NCI-H2227 treated with DMSO at 0.1 percent for 48 hours (cell line): ENCODE data around the gene FSHR.

Experiments
- DNase-seq: peaks from one replicate; lab custom pipeline; 2025; lab: John Stamatoyannopoulos, UW

Gene FSHR

GRCh38 chr2:49154140-49154539 is at the start of gene FSHR:
TSS of gene FSHR (minus strand) at chr2:49154515. CDS start at chr2:49154417, 98 bp downstream.
- DNase-seq: no peak

GRCh38 chr2:49199266-49199665 is 45.0 kb upstream of the FSHR start:
- DNase-seq: no peak

- no peak for DNase-seq
These were observed 40.4 kb upstream of the FSHR start for GRCh38 chr2:49194701-49195100.

GRCh38 chr2:49192036-49192435 is 37.7 kb upstream of the FSHR start:
- DNase-seq: no peak

- no peak for DNase-seq
These were observed 35.4 kb upstream of the FSHR start for GRCh38 chr2:49189512-49190225.

GRCh38 chr2:49186050-49186648 is 31.8 kb upstream of the FSHR start:
- no peak for DNase-seq

GRCh38 chr2:49178656-49179055 is 24.3 kb upstream of the FSHR start:
- DNase-seq: no peak

- DNase-seq: no peak
These were observed 22.9 kb upstream of the FSHR start for GRCh38 chr2:49177194-49177593.

- no peak for DNase-seq
These were observed 21.5 kb upstream of the FSHR start for GRCh38 chr2:49175831-49176230.

GRCh38 chr2:49174750-49175149 is 20.4 kb upstream of the FSHR start:
- no peak for DNase-seq

- no peak for DNase-seq
These were observed 12.8 kb upstream of the FSHR start for GRCh38 chr2:49167131-49167530.

- no peak for DNase-seq
These were observed 11.3 kb upstream of the FSHR start for GRCh38 chr2:49165662-49166061.

- DNase-seq: no peak
These were observed 10.4 kb upstream of the FSHR start for GRCh38 chr2:49164729-49165128.

GRCh38 chr2:49162151-49162550 is 7.8 kb upstream of the FSHR start:
- no peak for DNase-seq

- no peak for DNase-seq
These were observed 576 bp upstream of the FSHR start for GRCh38 chr2:49154891-49155290.

GRCh38 chr2:49153252-49153651 is 1.1 kb downstream of the FSHR start:
- DNase-seq: no peak

GRCh38 chr2:49152824-49153223 is 1.5 kb downstream of the FSHR start:
- no peak for DNase-seq

GRCh38 chr2:49146401-49146800 is 7.9 kb downstream of the FSHR start:
- DNase-seq: no peak

- DNase-seq: no peak
These were observed 22.5 kb downstream of the FSHR start for GRCh38 chr2:49131801-49132200.

- no peak for DNase-seq
These were observed 25.3 kb downstream of the FSHR start for GRCh38 chr2:49129034-49129433.

GRCh38 chr2:49123600-49123999 is 30.7 kb downstream of the FSHR start:
- no peak for DNase-seq

GRCh38 chr2:49122107-49122506 is 32.2 kb downstream of the FSHR start:
- DNase-seq: no peak

- DNase-seq: no peak
These were observed 41.3 kb downstream of the FSHR start for GRCh38 chr2:49113046-49113445.

GRCh38 chr2:49111456-49111855 is 42.9 kb downstream of the FSHR start:
- DNase-seq: peak; percentile 74
